Measurements from ENCODE around the gene IL34.

Gene IL34

GRCh38 chr16:70703041-70703834 is 56.9 kb downstream of the IL34 start:
- H3K79me2 ChIP-seq: peaks cover 9% of the 10 kb centered on the region
- peak overlapping the region; percentile 76 for H2AFZ ChIP-seq
- peak overlapping the region; percentile 61 for H3K9ac ChIP-seq
- H3K27ac ChIP-seq: peak overlapping the region; percentile 96
- H3K36me3 ChIP-seq (ENCODE audit: control insufficient read depth, insufficient read depth, low read length): no peaks in the 10 kb centered on the region
- TF ChIP-seq, protein P1, sequence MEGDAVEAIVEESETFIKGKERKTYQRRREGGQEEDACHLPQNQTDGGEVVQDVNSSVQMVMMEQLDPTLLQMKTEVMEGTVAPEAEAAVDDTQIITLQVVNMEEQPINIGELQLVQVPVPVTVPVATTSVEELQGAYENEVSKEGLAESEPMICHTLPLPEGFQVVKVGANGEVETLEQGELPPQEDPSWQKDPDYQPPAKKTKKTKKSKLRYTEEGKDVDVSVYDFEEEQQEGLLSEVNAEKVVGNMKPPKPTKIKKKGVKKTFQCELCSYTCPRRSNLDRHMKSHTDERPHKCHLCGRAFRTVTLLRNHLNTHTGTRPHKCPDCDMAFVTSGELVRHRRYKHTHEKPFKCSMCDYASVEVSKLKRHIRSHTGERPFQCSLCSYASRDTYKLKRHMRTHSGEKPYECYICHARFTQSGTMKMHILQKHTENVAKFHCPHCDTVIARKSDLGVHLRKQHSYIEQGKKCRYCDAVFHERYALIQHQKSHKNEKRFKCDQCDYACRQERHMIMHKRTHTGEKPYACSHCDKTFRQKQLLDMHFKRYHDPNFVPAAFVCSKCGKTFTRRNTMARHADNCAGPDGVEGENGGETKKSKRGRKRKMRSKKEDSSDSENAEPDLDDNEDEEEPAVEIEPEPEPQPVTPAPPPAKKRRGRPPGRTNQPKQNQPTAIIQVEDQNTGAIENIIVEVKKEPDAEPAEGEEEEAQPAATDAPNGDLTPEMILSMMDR (IDR thresholded peaks at IDR 0.05): peak; percentile 54
- no peak overlapping the region for H3K4me3 ChIP-seq (ENCODE audit: low read depth, low read length)
- no peaks in the 10 kb centered on the region for H3K9me3 ChIP-seq (ENCODE audit: control insufficient read depth, low read length)
- no peaks in the 10 kb centered on the region for H3K27me3 ChIP-seq (ENCODE audit: control insufficient read depth, insufficient read depth, low read length)
- peak overlapping the region; percentile 13 for H3K4me2 ChIP-seq (ENCODE audit: low read length)
- peaks cover 23% of the 10 kb centered on the region for H3K4me1 ChIP-seq

- TF ChIP-seq, protein P1 (IDR thresholded peaks at IDR 0.05): no peak
- Histone ChIP-seq H3K4me3 (ENCODE audit: low read depth, low read length) (no peak overlapping the region), H3K9ac (peak overlapping the region; percentile 61), H3K27ac (peak overlapping the region; percentile 96), H3K36me3 (ENCODE audit: control insufficient read depth, insufficient read depth, low read length) (no peaks in the 10 kb centered on the region), H3K27me3 (ENCODE audit: control insufficient read depth, insufficient read depth, low read length) (no peaks in the 10 kb centered on the region), H3K79me2 (peaks cover 9% of the 10 kb centered on the region), H3K4me1 (peaks cover 23% of the 10 kb centered on the region), H3K9me3 (ENCODE audit: control insufficient read depth, low read length) (no peaks in the 10 kb centered on the region), H3K4me2 (ENCODE audit: low read length) (no peak overlapping the region), H2AFZ (peak overlapping the region; percentile 76)
Observed at GRCh38 chr16:70703835-70704381, 57.5 kb downstream of the IL34 start.

GRCh38 chr16:70704586-70704985 is 58.2 kb downstream of the IL34 start:
- H2AFZ ChIP-seq: no peak overlapping the region
- no peak overlapping the region for H3K4me2 ChIP-seq (ENCODE audit: low read length)
- peaks cover 23% of the 10 kb centered on the region for H3K4me1 ChIP-seq
- no peak overlapping the region for H3K9ac ChIP-seq
- TF ChIP-seq, protein P1 (IDR thresholded peaks at IDR 0.05): no peak
- H3K9me3 ChIP-seq (ENCODE audit: control insufficient read depth, low read length): no peaks in the 10 kb centered on the region
- no peaks in the 10 kb centered on the region for H3K27me3 ChIP-seq (ENCODE audit: control insufficient read depth, insufficient read depth, low read length)
- peak overlapping the region; percentile 96 for H3K27ac ChIP-seq
- H3K79me2 ChIP-seq: peaks cover 9% of the 10 kb centered on the region
- H3K4me3 ChIP-seq (ENCODE audit: low read depth, low read length): no peak overlapping the region
- no peaks in the 10 kb centered on the region for H3K36me3 ChIP-seq (ENCODE audit: control insufficient read depth, insufficient read depth, low read length)

GRCh38 chr16:70705056-70705455 is 58.7 kb downstream of the IL34 start:
- H2AFZ ChIP-seq: no peak overlapping the region
- H3K4me3 ChIP-seq (ENCODE audit: low read depth, low read length): no peak overlapping the region
- TF ChIP-seq, protein P1 (IDR thresholded peaks at IDR 0.05): no peak
- H3K79me2 ChIP-seq: peaks cover 11% of the 10 kb centered on the region
- H3K9me3 ChIP-seq (ENCODE audit: control insufficient read depth, low read length): no peaks in the 10 kb centered on the region
- peaks cover 23% of the 10 kb centered on the region for H3K4me1 ChIP-seq
- no peaks in the 10 kb centered on the region for H3K36me3 ChIP-seq (ENCODE audit: control insufficient read depth, insufficient read depth, low read length)
- no peaks in the 10 kb centered on the region for H3K27me3 ChIP-seq (ENCODE audit: control insufficient read depth, insufficient read depth, low read length)
- H3K27ac ChIP-seq: no peak overlapping the region
- H3K9ac ChIP-seq: no peak overlapping the region
- no peak overlapping the region for H3K4me2 ChIP-seq (ENCODE audit: low read length)

All from parathyroid adenoma (tissue), 2 donors.